H1 (cell line): ENCODE results near the gene TEAD2. TPM values are rescaled to one million over a fixed set of nuclear protein-coding genes. Genes with fewer than 3 reads are reported as not detected.

Experiments
- BACH1 ChIP-seq: IDR thresholded peaks from 2 replicates; pipeline ENCODE4 v1.6.1; 2012; ENCODE audit warnings: low read length, improper control_type of control experiment
- polyA plus RNA-seq, 7 experiments: library from polyadenylated mRNA; depleted of rRNA in 3 of 7; stranded (reverse) in 5 of 7; unstranded in 2 of 7; fragments of >200 nt in 5 of 7; fragments of 200-250 nt in 2 of 7; gene quantifications; 1 replicate in 5 of 7; 2 replicates in 1 of 7; 4 replicates in 1 of 7; pipeline versions ENCODE4 v1.2.1 to v1.2.3, GENCODE V29; 2011 to 2013; ENCODE audit warnings: missing spikeins in 2 of 7, mixed read lengths in 2 of 7
- total RNA-seq: library from RNA; stranded (reverse); fragmentation: NEBNext Ultra II Directional; extraction: Animal tissue kit (Norgen Biotek cat#: 25700); gene quantifications from 2 replicates; pipeline ENCODE4 v1.2.1, GENCODE V29; 2021

Gene TEAD2
- total and polyA plus RNA-seq, 2 of the 8 experiments (the other 6 are each of a cell fraction or from before 2014, with no cell fraction given): 87.6 to 146 TPM

DNA sequence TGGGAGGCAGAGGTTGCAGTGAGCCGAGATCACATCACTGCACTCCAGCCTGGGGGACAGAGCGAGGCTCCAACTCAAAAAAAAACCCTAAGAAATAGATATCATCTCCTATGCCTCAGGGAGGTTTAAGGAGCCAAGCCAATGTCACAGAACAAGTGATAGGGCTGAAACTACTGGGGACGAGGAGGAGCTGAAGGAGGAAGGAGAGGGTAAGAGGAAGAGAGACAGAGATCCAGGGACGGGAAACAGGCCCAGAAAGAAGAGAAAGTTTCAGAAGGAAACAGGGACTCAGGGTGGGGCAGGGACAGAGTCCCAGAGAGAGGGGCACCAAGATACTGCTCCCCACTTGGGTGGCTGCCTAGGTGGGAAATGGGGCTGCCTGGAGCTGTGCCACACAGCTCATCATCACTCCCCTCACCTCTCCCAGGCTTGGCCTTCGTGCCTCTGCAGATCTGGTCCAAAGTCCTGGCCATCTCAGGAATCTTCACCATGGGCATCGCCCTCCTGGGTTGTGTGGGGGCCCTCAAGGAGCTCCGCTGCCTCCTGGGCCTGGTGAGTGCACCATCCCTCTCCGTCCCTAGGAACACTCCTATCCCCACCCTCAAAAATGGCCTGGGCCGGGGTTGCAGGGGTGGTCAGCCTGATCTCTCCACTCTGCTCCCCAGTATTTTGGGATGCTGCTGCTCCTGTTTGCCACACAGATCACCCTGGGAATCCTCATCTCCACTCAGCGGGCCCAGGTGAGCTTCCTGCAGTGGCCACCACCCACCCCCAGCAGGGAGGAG lies 25.5 kb downstream of the TEAD2 start (continued):
- no peak for TF ChIP-seq BACH1
